Activated T-cell treated with anti-CD3 and anti-CD28 coated beads, Interleukin-2, amount 50 U/mL, for 1 hour (primary cell): ENCODE results near the gene TMEM255B.
A peak's percentile ranks its signal among the peaks of the same experiment; 100 is the strongest.

ENCODE experiments used
- DNase-seq: peaks from one replicate; pipeline ENCODE4 v3.0.0-alpha.2; 2020

The TMEM255B gene

GRCh38 chr13:113852536-113853517 lies 93.8 kb downstream of the TMEM255B start:
- DNase-seq = no peak

GRCh38 chr13:113853518-113854237 lies 94.7 kb downstream of the TMEM255B start:
- no peak for DNase-seq

GRCh38 chr13:113854238-113855011 lies 95.4 kb downstream of the TMEM255B start:
- no peak for DNase-seq

- no peak for DNase-seq
Measured at GRCh38 chr13:113855012-113855921, 96.2 kb downstream of the TMEM255B start.

GRCh38 chr13:113855931-113856715 lies 97.1 kb downstream of the TMEM255B start:
- no peak for DNase-seq

- DNase-seq = no peak
Measured at GRCh38 chr13:113856716-113857065, 97.7 kb downstream of the TMEM255B start.

- no peak for DNase-seq
Measured at GRCh38 chr13:113857531-113858195, 98.6 kb downstream of the TMEM255B start.

- no peak for DNase-seq
Measured at GRCh38 chr13:113859311-113860050, 100.5 kb downstream of the TMEM255B start.

- no peak for DNase-seq
Measured at GRCh38 chr13:113860051-113860664, 101.1 kb downstream of the TMEM255B start.

- DNase-seq = no peak
Measured at GRCh38 chr13:113860665-113861432, 101.8 kb downstream of the TMEM255B start.

- DNase-seq = no peak
Measured at GRCh38 chr13:113861433-113862030, 102.5 kb downstream of the TMEM255B start.

GRCh38 chr13:113862191-113862930 lies 103.3 kb downstream of the TMEM255B start:
- DNase-seq = no peak

- DNase-seq = peak; percentile 35
Measured at GRCh38 chr13:113862931-113863523, 104.0 kb downstream of the TMEM255B start.

- DNase-seq = peak; percentile 45
Measured at GRCh38 chr13:113863524-113864272, 104.7 kb downstream of the TMEM255B start, which contains the start of gene GAS6. GAS6 (minus strand) TSS chr13:113864076; CDS start chr13:113863920, 156 bp downstream.

GRCh38 chr13:113864273-113864890 lies 105.4 kb downstream of the TMEM255B start:
- DNase-seq = no peak

- DNase-seq = no peak
Measured at GRCh38 chr13:113865427-113865826, 106.4 kb downstream of the TMEM255B start.
